Measurements from ENCODE around the gene KNCN.

- TF ChIP-seq USF1 (CRISPR knock-in tag; IDR thresholded peaks at IDR 0.05), result no peak
- TF ChIP-seq FOXP4 (CRISPR knock-in tag; IDR thresholded peaks at IDR 0.05), result no peak
- TF ChIP-seq NFE2L1 (CRISPR knock-in tag; IDR thresholded peaks at IDR 0.05), result no peak
- TF ChIP-seq CTCF (IDR thresholded peaks at IDR 0.05), result no peak
- TF ChIP-seq MXD4 (CRISPR knock-in tag; IDR thresholded peaks at IDR 0.05; ENCODE audit: borderline replicate concordance), result no peak
Observed at GRCh38 chr1:46557403-46557802, 6.0 kb upstream of the KNCN start.

Data from WTC11 (cell line).